Neural cell (in vitro differentiated cells): ENCODE measurements around the gene SLC27A2.

ENCODE experiments used
- CTCF ChIP-seq: fragments of 450-650 bp; IDR thresholded peaks from 2 replicates; pipeline ENCODE4 v1.5.1; 2014; ENCODE audit warnings: antibody characterized with exemption, mild to moderate bottlenecking, moderate library complexity; ENCODE audit not compliant: poor library complexity, severe bottlenecking
- EP300 ChIP-seq: fragments of 450-650 bp; conservative IDR thresholded peaks from 2 replicates; pipeline ENCODE4 v1.6.1; 2014; ENCODE audit warnings: antibody characterized with exemption, mild to moderate bottlenecking, moderate library complexity; ENCODE audit not compliant: poor library complexity, severe bottlenecking
- EZH2 ChIP-seq: fragments of 200-600, 300-800 bp; shearing (Covaris generic), sonication (generic); IDR thresholded peaks from 2 replicates; pipeline ENCODE4 v1.6.1; 2014; ENCODE audit warnings: antibody characterized with exemption, low read length, borderline replicate concordance, mild to moderate bottlenecking; ENCODE audit not compliant: insufficient read depth, poor library complexity, severe bottlenecking
- POLR2AphosphoS5 ChIP-seq: IDR thresholded peaks from 2 replicates; pipeline ENCODE4 v1.6.1; 2012
- RAD21 ChIP-seq: fragments of 450-650 bp; conservative IDR thresholded peaks from 2 replicates; pipeline ENCODE4 v1.6.1; 2014; ENCODE audit warnings: antibody characterized with exemption, mild to moderate bottlenecking, moderate library complexity
- REST ChIP-seq: IDR thresholded peaks from 2 replicates; pipeline ENCODE4 v1.6.1; 2012; ENCODE audit warnings: borderline replicate concordance
- SMC3 ChIP-seq: fragments of 450-650 bp; conservative IDR thresholded peaks from 2 replicates; pipeline ENCODE4 v1.6.1; 2014; ENCODE audit warnings: antibody characterized with exemption, mild to moderate bottlenecking, moderate library complexity; ENCODE audit not compliant: poor library complexity
- TAF1 ChIP-seq: IDR thresholded peaks from 2 replicates; pipeline ENCODE4 v1.6.1; 2012; ENCODE audit warnings: low read depth

- TF ChIP-seq CTCF, result no peak
- no peak for TF ChIP-seq POLR2AphosphoS5
- TF ChIP-seq EZH2, result no peak
- no peak for TF ChIP-seq EP300
- no peak for TF ChIP-seq REST
- no peak for TF ChIP-seq TAF1
- no peak for TF ChIP-seq RAD21
- no peak for TF ChIP-seq SMC3
These were observed 50.8 kb downstream of the SLC27A2 start for GRCh38 chr15:50232791-50233190.
